Astrocyte (in vitro differentiated cells and primary cell): ENCODE measurements around the gene OR6C76.
"Not testable (repeated sequence)": the region's sequence is repeated elsewhere in the genome, so short reads cannot be mapped to it uniquely, and the experiment has no call there.

Source experiments
- CTCF ChIP-seq: IDR thresholded peaks from 2 replicates; pipeline ENCODE4 v1.5.1; 2011; ENCODE audit warnings: low read depth, mild to moderate bottlenecking, inconsistent platforms, low read length, moderate library complexity; ENCODE audit not compliant: insufficient read depth
- EZH2 ChIP-seq: IDR thresholded peaks from 2 replicates; pipeline ENCODE4 v1.6.1; 2012; ENCODE audit warnings: mild to moderate bottlenecking, low read length, inconsistent platforms; ENCODE audit not compliant: insufficient read depth

GRCh38 chr12:55409133-55409532 lies 16.9 kb upstream of the OR6C76 start:
- TF ChIP-seq CTCF, EZH2: not testable (repeated sequence)
